HT1080 (cell line): Measurements from ENCODE around the gene GFOD1. TPM values are rescaled to one million over a fixed set of nuclear protein-coding genes. Genes with fewer than 3 reads are reported as not detected.
A peak's percentile ranks its signal among the peaks of the same experiment; 100 is the strongest.

ENCODE experiments used
- DNase-seq: peaks from one replicate; pipeline ENCODE4 v3.0.0-alpha.2; 2015; ENCODE audit warnings: low read depth
- polyA plus RNA-seq, 2 experiments: library from polyadenylated mRNA; depleted of rRNA; stranded (reverse); fragments of >200 nt; gene quantifications; 2 replicates each; pipeline ENCODE4 v1.2.3, GENCODE V29; 2015
- total RNA-seq: library from RNA; depleted of rRNA; stranded (reverse); fragments of >200 nt; shearing (Covaris generic); gene quantifications from 2 replicates; pipeline ENCODE4 v1.2.3, GENCODE V29; 2014; rRNA removed

GFOD1 gene
- 4.7 and 6.6 TPM in 2 replicates for total RNA-seq
- 1.6 and 1.7 TPM in 2 replicates for polyA plus RNA-seq (2015; cell fraction: cytosol; rRNA removed)
- 1.5 and 1.9 TPM in 2 replicates for polyA plus RNA-seq (2015; cell fraction: nucleus; rRNA removed)

GRCh38 chr6:13487122-13488014, at the start of gene GFOD1:
GFOD1 (minus strand) TSS chr6:13487600; CDS start chr6:13486890, 710 bp downstream.
- DNase-seq: peak; percentile 72

GRCh38 chr6:13536796-13537526, 49.6 kb upstream of the GFOD1 start:
- no peak for DNase-seq

- DNase-seq: no peak
These were observed 47.9 kb upstream of the GFOD1 start for GRCh38 chr6:13535306-13535705.

GRCh38 chr6:13534536-13534935, 47.1 kb upstream of the GFOD1 start:
- no peak for DNase-seq

GRCh38 chr6:13531956-13532355, 44.6 kb upstream of the GFOD1 start:
- peak; percentile 13 for DNase-seq

- DNase-seq: no peak
These were observed 41.5 kb upstream of the GFOD1 start for GRCh38 chr6:13528777-13529343.

GRCh38 chr6:13528232-13528631, 40.8 kb upstream of the GFOD1 start:
- no peak for DNase-seq

GRCh38 chr6:13527671-13528056, 40.3 kb upstream of the GFOD1 start:
- DNase-seq: no peak

- peak; percentile 70 for DNase-seq
These were observed 39.6 kb upstream of the GFOD1 start for GRCh38 chr6:13526727-13527670.

GRCh38 chr6:13526357-13526726, 38.9 kb upstream of the GFOD1 start:
- no peak for DNase-seq

- DNase-seq: no peak
These were observed 37.6 kb upstream of the GFOD1 start for GRCh38 chr6:13524801-13525508.

GRCh38 chr6:13523826-13524622, 36.6 kb upstream of the GFOD1 start:
- DNase-seq: no peak

GRCh38 chr6:13522656-13523055, 35.3 kb upstream of the GFOD1 start:
- DNase-seq: peak; percentile 69

- DNase-seq: no peak
These were observed 32.4 kb upstream of the GFOD1 start for GRCh38 chr6:13519839-13520238.

GRCh38 chr6:13517116-13517515, 29.7 kb upstream of the GFOD1 start:
- DNase-seq: peak; percentile 4

GRCh38 chr6:13515912-13516311, 28.5 kb upstream of the GFOD1 start:
- no peak for DNase-seq

GRCh38 chr6:13513626-13514502, 26.5 kb upstream of the GFOD1 start:
- peak; percentile 10 for DNase-seq

- no peak for DNase-seq
These were observed 25.5 kb upstream of the GFOD1 start for GRCh38 chr6:13512900-13513299.
